K562 (cell line): Measurements from ENCODE around the gene CLEC17A. TPM values are rescaled to one million over a fixed set of nuclear protein-coding genes. Genes with fewer than 3 reads are reported as not detected.

Experiments used
- CAMTA2 ChIP-seq: fragments of 250-450 bp; sonication (Bioruptor Pico); conservative IDR thresholded peaks from 2 replicates; pipeline ENCODE4 v1.5.1; 2022
- CTBP1 ChIP-seq: fragments of 450-650 bp; IDR thresholded peaks from 2 replicates; pipeline ENCODE4 v1.6.1; 2016; ENCODE audit warnings: borderline replicate concordance
- ETV6 ChIP-seq, 3 experiments: fragments of 150-350 bp in 1 of 3; sonication (generic) in 1 of 3; formaldehyde crosslinking in 1 of 3; IDR thresholded peaks; 2 replicates each; pipeline versions ENCODE4 v1.6.1 to v1.8.0; 2014 to 2022; ENCODE audit warnings: borderline replicate concordance in 2 of 3, low read depth in 2 of 3, antibody characterized with exemption in 1 of 3, low read length in 1 of 3, mild to moderate bottlenecking in 1 of 3, missing genetic modification reagents in 1 of 3
- HNRNPL ChIP-seq: fragments of 200-400 bp; formaldehyde crosslinking; IDR thresholded peaks from 2 replicates; pipeline ENCODE4 v1.6.1; 2017; ENCODE audit warnings: low read depth, mild to moderate bottlenecking, low read length
- HNRNPUL1 ChIP-seq: fragments of 200-400 bp; formaldehyde crosslinking; IDR thresholded peaks from 2 replicates; pipeline ENCODE4 v1.6.1; 2017; ENCODE audit warnings: low read length
- IFI16 ChIP-seq: fragments of 250-450 bp; sonication (Bioruptor Pico); IDR thresholded peaks from 2 replicates; pipeline ENCODE4 v2.1.2; 2022; ENCODE audit warnings: mild to moderate bottlenecking, inconsistent platforms
- ILF3 ChIP-seq: fragments of 450-650 bp; IDR thresholded peaks from 2 replicates; pipeline ENCODE4 v1.6.1; 2018; ENCODE audit warnings: antibody characterized with exemption, mild to moderate bottlenecking, moderate library complexity, borderline replicate concordance
- KAT7 ChIP-seq: sonication (generic); formaldehyde crosslinking; IDR thresholded peaks from 2 replicates; pipeline ENCODE4 v1.8.0; 2022; ENCODE audit warnings: missing genetic modification reagents, mild to moderate bottlenecking, borderline replicate concordance
- MAFF ChIP-seq: IDR thresholded peaks from 2 replicates; pipeline ENCODE4 v1.6.1; 2012; ENCODE audit warnings: low read length, improper control_type of control experiment
- MEF2A ChIP-seq: IDR thresholded peaks from 2 replicates; pipeline ENCODE4 v1.6.1; 2011; ENCODE audit warnings: low read depth, mild to moderate bottlenecking, low read length, moderate library complexity; ENCODE audit not compliant: control insufficient read depth
- NR2F6 ChIP-seq: fragments of 450-650 bp; formaldehyde crosslinking; IDR thresholded peaks from 2 replicates; pipeline ENCODE4 v1.4.0; 2020; ENCODE audit warnings: mild to moderate bottlenecking
- NUFIP1 ChIP-seq: fragments of 450-650 bp; IDR thresholded peaks from 2 replicates; pipeline ENCODE4 v1.6.1; 2018; ENCODE audit not compliant: partially characterized antibody
- PHF8 ChIP-seq: fragments of 200-600 bp; sonication (generic); IDR thresholded peaks from 2 replicates; pipeline ENCODE4 v1.6.1; 2012; ENCODE audit warnings: mixed run types, mild to moderate bottlenecking, inconsistent platforms, low read length, moderate library complexity, borderline replicate concordance
- POLR2A ChIP-seq: fragments of 450-650 bp; conservative IDR thresholded peaks from 2 replicates; pipeline ENCODE4 v1.6.1; 2016
- RAD21 ChIP-seq, 2 experiments: fragments of 250-450 bp in 1 of 2; fragments of 450-650 bp in 1 of 2; sonication (Bioruptor Pico) in 1 of 2; formaldehyde crosslinking in 1 of 2; IDR thresholded peaks in 1 of 2; conservative IDR thresholded peaks in 1 of 2; 2 replicates each; pipeline versions ENCODE4 v1.4.0 to v1.8.0; 2020 to 2022; ENCODE audit warnings: mild to moderate bottlenecking in 2 of 2, moderate library complexity in 1 of 2
- SIN3A ChIP-seq, 2 experiments: fragments of 150-350 bp in 1 of 2; IDR thresholded peaks; 2 replicates each; pipeline ENCODE4 v1.6.1; 2011 to 2016; ENCODE audit warnings: borderline replicate concordance in 2 of 2, low read depth in 2 of 2, low read length in 2 of 2, mild to moderate bottlenecking in 2 of 2, moderate library complexity in 2 of 2; ENCODE audit not compliant: control insufficient read depth in 1 of 2
- SMARCC2 ChIP-seq: fragments of 450-650 bp; IDR thresholded peaks from 2 replicates; pipeline ENCODE4 v1.6.1; 2017; ENCODE audit warnings: antibody characterized with exemption, moderate library complexity, mild to moderate bottlenecking, low read depth
- SOX6 ChIP-seq: fragments of 450-650 bp; IDR thresholded peaks from 2 replicates; pipeline ENCODE4 v1.6.1; 2014; ENCODE audit warnings: mild to moderate bottlenecking
- SREBF1 ChIP-seq: fragments of 150-350 bp; IDR thresholded peaks from 2 replicates; pipeline ENCODE4 v1.6.1; 2014; ENCODE audit warnings: antibody characterized with exemption, low read depth, low read length, borderline replicate concordance
- XRCC5 ChIP-seq: fragments of 200-400 bp; formaldehyde crosslinking; IDR thresholded peaks from 2 replicates; pipeline ENCODE4 v1.6.1; 2017; ENCODE audit warnings: low read depth, mild to moderate bottlenecking, low read length
- ZNF253 ChIP-seq: fragments of 250-450 bp; sonication (Bioruptor Pico); conservative IDR thresholded peaks from 2 replicates; pipeline ENCODE4 v1.6.1; 2021; ENCODE audit warnings: mild to moderate bottlenecking
- polyA plus RNA-seq, 8 experiments: library from polyadenylated mRNA; depleted of rRNA in 4 of 8; stranded (reverse) in 5 of 8; unstranded in 3 of 8; fragments of >200 nt; fragmentation: Nextera tagmentation in 2 of 8; fragmentation: Illumina TruSeq in 1 of 8; extraction: Ambion mirVana in 2 of 8; extraction: Trizol in 1 of 8; gene quantifications; 2 replicates each; pipeline versions ENCODE4 v1.2.1 to v1.2.3, GENCODE V29; 2011 to 2014; ENCODE audit warnings: inconsistent platforms in 1 of 8, missing spikeins in 1 of 8
- total RNA-seq, 7 experiments: library from RNA; depleted of rRNA in 6 of 7; stranded (reverse); fragments of >200 nt in 6 of 7; fragmentation: Illumina TruSeq in 2 of 7; extraction: Trizol in 2 of 7; gene quantifications; 2 replicates each; pipeline versions ENCODE4 v1.2.1 to v1.2.3, GENCODE V29; 2011 to 2021; ENCODE audit warnings: low replicate concordance in 1 of 7
- TF ChIP-seq, protein P1 (sequence below): fragments of 250-450 bp; sonication (Bioruptor Pico); IDR thresholded peaks from 2 replicates; pipeline ENCODE4 v1.4.0; 2020; ENCODE audit warnings: borderline replicate concordance
- TF ChIP-seq, protein P2 (sequence below): fragments of 250-450 bp; sonication (Bioruptor Pico); IDR thresholded peaks from 2 replicates; pipeline ENCODE4 v1.5.0; 2021
- TF ChIP-seq, protein P3 (sequence below): fragments of 250-450 bp; sonication (Bioruptor Pico); IDR thresholded peaks from 2 replicates; pipeline ENCODE4 v1.5.0; 2020; ENCODE audit warnings: mild to moderate bottlenecking

CLEC17A gene
- total and polyA plus RNA-seq, 9 of the 15 experiments (the other 6 are each of a cell fraction or from before 2014, with no cell fraction given), result 0.03 TPM; not detected in 8

DNA sequence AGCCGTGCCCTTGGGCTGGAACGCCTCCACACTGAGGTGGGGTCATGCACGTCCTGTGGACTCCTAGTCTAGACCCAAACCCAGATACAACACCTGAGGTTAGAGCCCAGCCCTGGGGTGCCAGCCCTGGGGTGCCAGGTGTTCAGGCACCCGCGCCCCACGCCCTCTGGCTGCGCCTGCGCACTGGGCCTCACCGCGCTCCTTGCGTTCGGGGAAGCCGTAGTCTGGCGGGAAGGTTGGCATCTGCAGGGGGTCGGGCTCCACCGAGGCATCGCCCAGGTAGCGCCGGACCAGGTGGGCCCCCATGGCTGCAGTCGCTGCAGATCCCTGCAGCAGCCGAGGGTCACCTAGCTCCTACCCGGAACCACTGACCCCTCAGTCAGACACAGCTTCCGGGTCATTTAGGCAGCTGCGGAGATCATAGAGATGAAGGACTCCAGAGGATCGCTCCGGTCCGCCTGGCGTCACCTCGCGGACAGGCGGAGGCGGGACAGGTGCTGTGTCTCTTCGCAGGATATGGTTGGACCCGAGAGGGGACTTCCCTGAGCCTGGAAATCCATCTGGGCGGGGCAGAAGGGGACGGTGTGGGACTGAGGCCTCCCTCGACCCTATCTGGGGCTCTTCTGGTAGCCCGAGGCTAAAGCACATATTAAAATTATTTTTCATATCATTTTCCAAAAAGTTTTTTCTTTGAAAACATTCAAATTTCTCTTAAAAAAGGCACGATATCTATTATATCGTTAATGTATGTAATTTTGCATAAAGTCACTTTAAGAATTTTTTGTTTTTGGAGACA, 11.0 kb upstream of the CLEC17A start, which contains the start of gene NDUFB7 (continued):
- TF ChIP-seq, protein P1, sequence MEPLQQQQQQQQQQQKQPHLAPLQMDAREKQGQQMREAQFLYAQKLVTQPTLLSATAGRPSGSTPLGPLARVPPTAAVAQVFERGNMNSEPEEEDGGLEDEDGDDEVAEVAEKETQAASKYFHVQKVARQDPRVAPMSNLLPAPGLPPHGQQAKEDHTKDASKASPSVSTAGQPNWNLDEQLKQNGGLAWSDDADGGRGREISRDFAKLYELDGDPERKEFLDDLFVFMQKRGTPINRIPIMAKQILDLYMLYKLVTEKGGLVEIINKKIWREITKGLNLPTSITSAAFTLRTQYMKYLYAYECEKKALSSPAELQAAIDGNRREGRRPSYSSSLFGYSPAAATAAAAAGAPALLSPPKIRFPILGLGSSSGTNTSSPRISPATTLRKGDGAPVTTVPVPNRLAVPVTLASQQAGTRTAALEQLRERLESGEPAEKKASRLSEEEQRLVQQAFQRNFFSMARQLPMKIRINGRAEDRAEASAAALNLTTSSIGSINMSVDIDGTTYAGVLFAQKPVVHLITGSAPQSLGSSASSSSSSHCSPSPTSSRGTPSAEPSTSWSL (CRISPR knock-in tag), result no peak
- TF ChIP-seq RAD21 (CRISPR knock-in tag; conservative IDR thresholded peaks at IDR 0.05 in 1 of 2, IDR thresholded peaks at IDR 0.05 in 1 of 2) (peak; percentile 34 to 42; a peak in 3 of 4 replicates), NR2F6 (CRISPR knock-in tag) (no peak), CAMTA2 (CRISPR knock-in tag) (no peak), MAFF (no peak), ILF3 (no peak), SOX6 (peak; percentile 73), MEF2A (peak; percentile 61), POLR2A (peak; percentile 91), IFI16 (CRISPR knock-in tag) (no peak), HNRNPUL1 (no peak), NUFIP1 (no peak), KAT7 (CRISPR knock-in tag) (peak; percentile 93; the same call in 1 of the 2 replicates), HNRNPL (no peak), SREBF1 (0 out of 2 replicates have a peak, but pooled peaks have one; percentile 57), XRCC5 (peak; percentile 89), CTBP1 (peak; percentile 86), PHF8 (peak; percentile 96), ZNF253 (CRISPR knock-in tag) (no peak), ETV6 (IDR thresholded peaks at IDR 0.05; ENCODE audit: borderline replicate concordance in 1 of 2, low read depth in 2 of 2, low read length in 1 of 2) (no peak), ETV6 (CRISPR knock-in tag; IDR thresholded peaks at IDR 0.05; ENCODE audit: borderline replicate concordance) (no peak), SIN3A (IDR thresholded peaks at IDR 0.05; ENCODE audit: borderline replicate concordance in 2 of 2, control insufficient read depth in 1 of 2, low read depth in 2 of 2, low read length in 2 of 2) (peak in 1 of 2 experiments; percentile 92; a peak in 2 of 4 replicates), SMARCC2 (no peak)
- TF ChIP-seq, protein P2, sequence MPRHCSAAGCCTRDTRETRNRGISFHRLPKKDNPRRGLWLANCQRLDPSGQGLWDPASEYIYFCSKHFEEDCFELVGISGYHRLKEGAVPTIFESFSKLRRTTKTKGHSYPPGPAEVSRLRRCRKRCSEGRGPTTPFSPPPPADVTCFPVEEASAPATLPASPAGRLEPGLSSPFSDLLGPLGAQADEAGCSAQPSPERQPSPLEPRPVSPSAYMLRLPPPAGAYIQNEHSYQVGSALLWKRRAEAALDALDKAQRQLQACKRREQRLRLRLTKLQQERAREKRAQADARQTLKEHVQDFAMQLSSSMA (CRISPR knock-in tag), result no peak
- TF ChIP-seq, protein P3, sequence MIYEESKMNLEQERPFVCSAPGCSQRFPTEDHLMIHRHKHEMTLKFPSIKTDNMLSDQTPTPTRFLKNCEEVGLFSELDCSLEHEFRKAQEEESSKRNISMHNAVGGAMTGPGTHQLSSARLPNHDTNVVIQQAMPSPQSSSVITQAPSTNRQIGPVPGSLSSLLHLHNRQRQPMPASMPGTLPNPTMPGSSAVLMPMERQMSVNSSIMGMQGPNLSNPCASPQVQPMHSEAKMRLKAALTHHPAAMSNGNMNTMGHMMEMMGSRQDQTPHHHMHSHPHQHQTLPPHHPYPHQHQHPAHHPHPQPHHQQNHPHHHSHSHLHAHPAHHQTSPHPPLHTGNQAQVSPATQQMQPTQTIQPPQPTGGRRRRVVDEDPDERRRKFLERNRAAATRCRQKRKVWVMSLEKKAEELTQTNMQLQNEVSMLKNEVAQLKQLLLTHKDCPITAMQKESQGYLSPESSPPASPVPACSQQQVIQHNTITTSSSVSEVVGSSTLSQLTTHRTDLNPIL (CRISPR knock-in tag), result no peak
